GM20000 (cell line): ENCODE measurements around the gene DDX24.

Experiments used
- DNase-seq: peaks from one replicate; pipeline ENCODE4 v3.0.0; 2012; ENCODE audit warnings: low spot score
- CTCF ChIP-seq: IDR thresholded peaks from 2 replicates; pipeline ENCODE4 v1.5.1; 2012; ENCODE audit warnings: mild to moderate bottlenecking, control low read depth; ENCODE audit errors: extremely low read depth, missing control alignments

DDX24 gene

GRCh38 chr14:94043111-94043755, 37.8 kb downstream of the DDX24 start:
- no peak for TF ChIP-seq CTCF
- no peak for DNase-seq

- DNase-seq, result no peak
- no peak for TF ChIP-seq CTCF
Observed at GRCh38 chr14:94042433-94043091, 38.4 kb downstream of the DDX24 start.

GRCh38 chr14:94041551-94042346, 39.3 kb downstream of the DDX24 start:
- no peak for TF ChIP-seq CTCF
- no peak for DNase-seq

- DNase-seq, result no peak
- no peak for TF ChIP-seq CTCF
Observed at GRCh38 chr14:94040796-94041195, 40.2 kb downstream of the DDX24 start.

DNA sequence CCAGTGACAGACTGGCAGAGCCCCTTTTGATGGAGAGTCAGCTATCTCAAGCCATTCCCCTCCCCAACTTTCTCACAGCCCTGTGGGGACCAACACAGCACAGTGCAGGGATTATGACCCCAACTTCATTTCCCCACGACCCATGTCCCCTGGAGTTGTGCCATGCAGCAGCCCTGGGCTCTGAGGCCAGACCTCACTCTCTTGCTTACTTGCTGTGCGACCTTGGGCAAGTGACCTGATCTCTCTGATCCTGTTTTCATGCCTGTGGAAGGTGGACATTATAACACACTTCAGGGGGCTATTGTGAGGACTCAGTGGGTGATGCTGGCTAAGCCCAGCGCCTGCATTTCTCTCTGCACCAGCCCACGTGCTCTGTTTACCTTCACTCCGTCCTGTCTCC, 40.8 kb downstream of the DDX24 start:
- no peak for TF ChIP-seq CTCF
- DNase-seq, result no peak

DNA sequence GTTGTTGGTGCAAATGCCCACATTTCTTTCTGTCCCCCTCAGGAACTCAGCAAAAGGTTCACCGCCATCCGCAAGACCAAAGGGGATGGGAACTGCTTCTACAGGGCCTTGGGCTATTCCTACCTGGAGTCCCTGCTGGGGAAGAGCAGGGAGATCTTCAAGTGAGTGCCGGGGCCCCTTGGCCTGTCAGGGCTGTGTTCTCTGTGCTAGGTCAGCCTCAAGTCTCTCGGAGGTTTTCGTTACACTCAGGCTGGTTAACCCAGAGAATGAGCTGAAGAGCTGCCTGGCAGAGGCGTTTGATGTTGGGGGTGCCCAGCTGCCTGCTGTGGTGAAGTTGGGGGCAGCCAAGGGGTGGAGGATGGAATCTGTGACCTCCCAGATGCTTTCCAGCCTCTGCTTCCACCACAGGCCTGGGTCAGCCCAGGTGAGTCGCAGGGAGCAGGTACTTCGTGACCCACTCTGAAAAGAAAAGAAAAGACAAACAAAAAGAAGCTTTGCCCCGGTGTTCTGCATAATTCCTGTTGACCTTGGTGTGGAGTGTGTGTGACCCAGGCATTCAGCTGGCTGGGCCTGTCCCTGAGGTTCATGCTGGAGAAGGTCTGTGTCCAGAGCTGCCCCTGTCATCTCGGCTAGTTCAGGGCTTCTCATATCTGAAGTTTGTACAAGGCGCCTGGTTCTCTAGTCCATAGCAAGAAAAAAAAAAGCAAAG, 41.9 kb downstream of the DDX24 start:
- no peak for DNase-seq
- TF ChIP-seq CTCF, result no peak

DNA sequence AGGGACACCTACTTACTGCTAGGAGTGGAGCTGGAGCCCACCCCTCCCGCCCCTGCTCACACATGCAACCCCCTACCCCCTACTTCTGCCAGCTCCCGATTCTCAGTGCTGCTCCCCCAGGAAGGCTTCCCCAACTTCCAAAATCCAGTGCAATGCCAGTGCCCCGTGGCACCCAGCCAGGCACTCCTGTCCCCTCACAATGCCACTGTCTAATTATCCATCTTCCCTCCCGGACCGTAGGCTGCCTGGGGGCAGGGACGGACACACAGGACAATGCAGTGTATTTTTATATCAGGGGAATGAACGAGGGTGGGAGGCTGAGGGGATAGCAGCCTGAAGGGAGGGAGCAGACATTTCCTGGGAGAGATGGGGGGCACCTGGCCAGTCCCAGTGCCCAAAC, 42.5 kb downstream of the DDX24 start:
- DNase-seq, result no peak
- no peak for TF ChIP-seq CTCF
